Neural cell (in vitro differentiated cells): ENCODE results near the gene ERBB3. TPM values are rescaled to one million over a fixed set of nuclear protein-coding genes. Genes with fewer than 3 reads are reported as not detected.

Experiments used
- H2AFZ ChIP-seq: fragments of 200-600, 300-800 bp; sonication (generic), shearing (Covaris generic); 2 replicates; pipeline ENCODE4 v1.6.0; 2014; ENCODE audit warnings: low read depth, mild to moderate bottlenecking, antibody characterized with exemption, low read length, moderate library complexity
- H3F3A ChIP-seq: fragments of 200-600 bp; shearing (Covaris generic); 2 replicates; pipeline ENCODE4 v1.6.1; 2016; ENCODE audit warnings: mild to moderate bottlenecking, moderate library complexity, mixed read lengths, antibody characterized with exemption, low read length; ENCODE audit not compliant: insufficient read depth, poor library complexity, severe bottlenecking
- H3K27ac ChIP-seq: fragments of 200-600, 300-800 bp; sonication (generic), shearing (Covaris generic); 2 replicates; pipeline ENCODE4 v1.5.1; 2014; ENCODE audit warnings: mild to moderate bottlenecking, low read length, moderate library complexity
- H3K27me3 ChIP-seq: fragments of 300-800, 200-600 bp; sonication (generic), shearing (Covaris generic); 2 replicates; pipeline ENCODE4 v1.6.0; 2014; ENCODE audit warnings: mild to moderate bottlenecking, low read depth, low read length, moderate library complexity; ENCODE audit not compliant: insufficient read depth
- H3K36me3 ChIP-seq: fragments of 300-800, 200-600 bp; sonication (generic), shearing (Covaris generic); 2 replicates; pipeline ENCODE4 v1.5.1; 2014; ENCODE audit warnings: mild to moderate bottlenecking, antibody characterized with exemption, low read length, moderate library complexity; ENCODE audit not compliant: insufficient read depth
- H3K4me2 ChIP-seq: fragments of 300-800, 200-600 bp; sonication (generic), shearing (Covaris generic); 2 replicates; pipeline ENCODE4 v1.6.0; 2014; ENCODE audit warnings: mild to moderate bottlenecking, low read length
- H3K4me3 ChIP-seq: fragments of 300-800, 200-600 bp; sonication (generic), shearing (Covaris generic); 2 replicates; pipeline ENCODE4 v1.5.1; 2014; ENCODE audit warnings: mild to moderate bottlenecking, low read length, moderate library complexity
- H3K79me2 ChIP-seq: fragments of 200-600 bp; shearing (Covaris generic); replicated peaks from 2 replicates; pipeline ENCODE4 v1.6.0; 2014; ENCODE audit warnings: mild to moderate bottlenecking, low read length, moderate library complexity; ENCODE audit not compliant: insufficient read depth
- H3K9ac ChIP-seq: fragments of 300-800, 200-600 bp; sonication (generic), shearing (Covaris generic); 2 replicates; pipeline ENCODE4 v1.6.1; 2016; ENCODE audit warnings: mild to moderate bottlenecking, low read length, mixed read lengths
- H3K9me2 ChIP-seq: fragments of 200-600 bp; shearing (Covaris generic); 2 replicates; pipeline ENCODE4 v1.6.1; 2016; ENCODE audit warnings: mild to moderate bottlenecking, low read length, mixed read lengths; ENCODE audit not compliant: insufficient read depth
- H3K9me3 ChIP-seq: fragments of 200-600, 300-800 bp; sonication (generic), shearing (Covaris generic); 2 replicates; pipeline ENCODE4 v1.6.1; 2016; ENCODE audit warnings: mild to moderate bottlenecking, mixed run types, low read length, moderate library complexity, mixed read lengths
- H4K20me1 ChIP-seq: fragments of 200-600 bp; shearing (Covaris generic); 2 replicates; pipeline ENCODE4 v1.6.1; 2016; ENCODE audit warnings: mild to moderate bottlenecking, mixed run types; ENCODE audit not compliant: insufficient read depth
- CTCF ChIP-seq: fragments of 450-650 bp; IDR thresholded peaks from 2 replicates; pipeline ENCODE4 v1.5.1; 2014; ENCODE audit warnings: antibody characterized with exemption, mild to moderate bottlenecking, moderate library complexity; ENCODE audit not compliant: poor library complexity, severe bottlenecking
- EP300 ChIP-seq: fragments of 450-650 bp; conservative IDR thresholded peaks from 2 replicates; pipeline ENCODE4 v1.6.1; 2014; ENCODE audit warnings: antibody characterized with exemption, mild to moderate bottlenecking, moderate library complexity; ENCODE audit not compliant: poor library complexity, severe bottlenecking
- EZH2 ChIP-seq: fragments of 200-600, 300-800 bp; shearing (Covaris generic), sonication (generic); IDR thresholded peaks from 2 replicates; pipeline ENCODE4 v1.6.1; 2014; ENCODE audit warnings: antibody characterized with exemption, low read length, borderline replicate concordance, mild to moderate bottlenecking; ENCODE audit not compliant: insufficient read depth, poor library complexity, severe bottlenecking
- MXI1 ChIP-seq: fragments of 450-650 bp; conservative IDR thresholded peaks from 2 replicates; pipeline ENCODE4 v1.6.1; 2014; ENCODE audit warnings: antibody characterized with exemption, mild to moderate bottlenecking; ENCODE audit not compliant: poor library complexity, severe bottlenecking
- POLR2AphosphoS5 ChIP-seq: IDR thresholded peaks from 2 replicates; pipeline ENCODE4 v1.6.1; 2012
- RAD21 ChIP-seq: fragments of 450-650 bp; conservative IDR thresholded peaks from 2 replicates; pipeline ENCODE4 v1.6.1; 2014; ENCODE audit warnings: antibody characterized with exemption, mild to moderate bottlenecking, moderate library complexity
- REST ChIP-seq: IDR thresholded peaks from 2 replicates; pipeline ENCODE4 v1.6.1; 2012; ENCODE audit warnings: borderline replicate concordance
- SMC3 ChIP-seq: fragments of 450-650 bp; conservative IDR thresholded peaks from 2 replicates; pipeline ENCODE4 v1.6.1; 2014; ENCODE audit warnings: antibody characterized with exemption, mild to moderate bottlenecking, moderate library complexity; ENCODE audit not compliant: poor library complexity
- TAF1 ChIP-seq: IDR thresholded peaks from 2 replicates; pipeline ENCODE4 v1.6.1; 2012; ENCODE audit warnings: low read depth
- polyA plus RNA-seq: library from polyadenylated mRNA; depleted of rRNA; stranded (reverse); fragments of >200 nt; gene quantifications from 2 replicates; pipeline ENCODE4 v1.2.3, GENCODE V29; 2014

The ERBB3 gene
- polyA plus RNA-seq, 1 donor from 2014 or later = 0.58 TPM

- Histone ChIP-seq H3K27me3 (peaks cover 3% of the 10 kb centered on the region), H3K79me2 (no peaks in the 10 kb centered on the region), H3K9ac (no peak overlapping the region), H3K9me3 (no peaks in the 10 kb centered on the region), H3K27ac (no peak overlapping the region), H3K4me3 (no peak overlapping the region), H3K4me2 (no peak overlapping the region), H3F3A (no peaks in the 10 kb centered on the region), H2AFZ (no peak overlapping the region), H3K9me2 (no peaks in the 10 kb centered on the region), H3K36me3 (no peaks in the 10 kb centered on the region), H4K20me1 (no peaks in the 10 kb centered on the region)
- TF ChIP-seq REST (no peak), EZH2 (no peak), CTCF (no peak), RAD21 (no peak), SMC3 (no peak), MXI1 (no peak), TAF1 (no peak), POLR2AphosphoS5 (no peak), EP300 (no peak)
These were observed 7.3 kb downstream of the ERBB3 start for GRCh38 chr12:56087220-56087619.

- Histone ChIP-seq H3K4me2 (no peak overlapping the region), H4K20me1 (no peaks in the 10 kb centered on the region), H3K9me2 (no peaks in the 10 kb centered on the region), H3K4me3 (no peak overlapping the region), H3K27ac (no peak overlapping the region), H3F3A (no peaks in the 10 kb centered on the region), H3K36me3 (no peaks in the 10 kb centered on the region), H3K9ac (no peak overlapping the region), H3K79me2 (no peaks in the 10 kb centered on the region), H3K27me3 (no peaks in the 10 kb centered on the region), H2AFZ (no peak overlapping the region), H3K9me3 (no peaks in the 10 kb centered on the region)
- TF ChIP-seq REST = no peak
- no peak for TF ChIP-seq MXI1
These were observed 17.8 kb downstream of the ERBB3 start for GRCh38 chr12:56097738-56098137.
